HepG2 (cell line): ENCODE measurements around the gene PKLR. TPM values are rescaled to one million over a fixed set of nuclear protein-coding genes. Genes with fewer than 3 reads are reported as not detected.

ENCODE experiments used
- HIVEP1 ChIP-seq: sonication (generic); formaldehyde crosslinking; IDR thresholded peaks from 2 replicates; pipeline ENCODE4 v1.4.0; 2020; ENCODE audit warnings: mild to moderate bottlenecking, missing genetic modification reagents
- MAFF ChIP-seq: IDR thresholded peaks from 2 replicates; pipeline ENCODE4 v1.6.1; 2011; ENCODE audit warnings: low read depth, low read length, improper control_type of control experiment
- PCBP2 ChIP-seq: fragments of 200-400 bp; formaldehyde crosslinking; optimal IDR thresholded peaks from 2 replicates; pipeline ENCODE3; 2018; ENCODE audit warnings: low read length, low read depth; ENCODE audit not compliant: poor library complexity, severe bottlenecking
- RFX3 ChIP-seq: IDR thresholded peaks from 2 replicates; pipeline ENCODE4 v1.6.1; 2016; ENCODE audit warnings: missing biosample characterization, missing genetic modification reagents
- TRIM24 ChIP-seq: sonication (generic); formaldehyde crosslinking; IDR thresholded peaks from 2 replicates; pipeline ENCODE4 v1.8.0; 2022; ENCODE audit warnings: mild to moderate bottlenecking, missing genetic modification reagents
- ZIK1 ChIP-seq: sonication (generic); formaldehyde crosslinking; IDR thresholded peaks from 2 replicates; pipeline ENCODE4 v1.5.0; 2020; ENCODE audit warnings: mild to moderate bottlenecking, low read depth, missing genetic modification reagents, borderline replicate concordance
- ZNF335 ChIP-seq: sonication (generic); formaldehyde crosslinking; IDR thresholded peaks from 2 replicates; pipeline ENCODE4 v1.4.0; 2020; ENCODE audit warnings: missing genetic modification reagents
- ZNF451 ChIP-seq: sonication (generic); formaldehyde crosslinking; IDR thresholded peaks from 2 replicates; pipeline ENCODE4 v1.5.0; 2020; ENCODE audit warnings: mild to moderate bottlenecking, missing genetic modification reagents
- ZNF567 ChIP-seq: sonication (generic); formaldehyde crosslinking; IDR thresholded peaks from 2 replicates; pipeline ENCODE4 v1.8.1; 2023; ENCODE audit warnings: mild to moderate bottlenecking, missing genetic modification reagents, borderline replicate concordance
- polyA plus RNA-seq, 8 experiments: library from polyadenylated mRNA; depleted of rRNA in 3 of 8; stranded (reverse) in 7 of 8; unstranded in 1 of 8; fragments of >200 nt; fragmentation: Illumina TruSeq in 4 of 8; extraction: Trizol in 4 of 8; gene quantifications; 2 replicates each; pipeline versions ENCODE4 v1.2.1 to v1.2.3, GENCODE V29; 2011 to 2016; ENCODE audit warnings: low read depth in 4 of 8, missing spikeins in 1 of 8, mixed read lengths in 1 of 8; ENCODE audit not compliant: insufficient read depth in 1 of 8
- total RNA-seq, 5 experiments: library from RNA; depleted of rRNA; stranded (reverse); fragments of >200 nt; fragmentation: Illumina TruSeq; extraction: Trizol; gene quantifications; 2 replicates each; pipeline ENCODE4 v1.2.3, GENCODE V29; 2016; ENCODE audit warnings: low read depth in 1 of 5
- TF ChIP-seq, protein P1 (sequence below): sonication (generic); formaldehyde crosslinking; IDR thresholded peaks from 2 replicates; pipeline ENCODE4 v1.4.0; 2020; ENCODE audit warnings: missing genetic modification reagents, mild to moderate bottlenecking, borderline replicate concordance
- TF ChIP-seq, protein P2 (sequence below): sonication (generic); formaldehyde crosslinking; IDR thresholded peaks from 2 replicates; pipeline ENCODE4 v1.5.0; 2020; ENCODE audit warnings: missing genetic modification reagents
- TF ChIP-seq, protein P3 (sequence below): sonication (generic); formaldehyde crosslinking; IDR thresholded peaks from 2 replicates; pipeline ENCODE4 v1.8.1; 2022; ENCODE audit warnings: mild to moderate bottlenecking, missing genetic modification reagents
- TF ChIP-seq, protein P4 (sequence below): sonication (generic); formaldehyde crosslinking; IDR thresholded peaks from 2 replicates; pipeline ENCODE4 v1.8.1; 2023; ENCODE audit warnings: mild to moderate bottlenecking, missing genetic modification reagents
- TF ChIP-seq, protein P5 (sequence below), 2 experiments: sonication (generic) in 1 of 2; formaldehyde crosslinking in 1 of 2; IDR thresholded peaks; 2 replicates each; pipeline versions ENCODE4 v1.4.0 to v1.6.1; 2016 to 2020; ENCODE audit warnings: borderline replicate concordance in 1 of 2, low read depth in 1 of 2, mild to moderate bottlenecking in 1 of 2, missing genetic modification reagents in 1 of 2
- TF ChIP-seq, protein P6 (sequence below): IDR thresholded peaks from 2 replicates; pipeline ENCODE4 v1.6.1; 2012; ENCODE audit warnings: inconsistent platforms

The PKLR gene
- total and polyA plus RNA-seq, 2 of the 13 experiments (the other 11 are each of a cell fraction or from before 2014, with no cell fraction given): 10.3 to 29.3 TPM

DNA sequence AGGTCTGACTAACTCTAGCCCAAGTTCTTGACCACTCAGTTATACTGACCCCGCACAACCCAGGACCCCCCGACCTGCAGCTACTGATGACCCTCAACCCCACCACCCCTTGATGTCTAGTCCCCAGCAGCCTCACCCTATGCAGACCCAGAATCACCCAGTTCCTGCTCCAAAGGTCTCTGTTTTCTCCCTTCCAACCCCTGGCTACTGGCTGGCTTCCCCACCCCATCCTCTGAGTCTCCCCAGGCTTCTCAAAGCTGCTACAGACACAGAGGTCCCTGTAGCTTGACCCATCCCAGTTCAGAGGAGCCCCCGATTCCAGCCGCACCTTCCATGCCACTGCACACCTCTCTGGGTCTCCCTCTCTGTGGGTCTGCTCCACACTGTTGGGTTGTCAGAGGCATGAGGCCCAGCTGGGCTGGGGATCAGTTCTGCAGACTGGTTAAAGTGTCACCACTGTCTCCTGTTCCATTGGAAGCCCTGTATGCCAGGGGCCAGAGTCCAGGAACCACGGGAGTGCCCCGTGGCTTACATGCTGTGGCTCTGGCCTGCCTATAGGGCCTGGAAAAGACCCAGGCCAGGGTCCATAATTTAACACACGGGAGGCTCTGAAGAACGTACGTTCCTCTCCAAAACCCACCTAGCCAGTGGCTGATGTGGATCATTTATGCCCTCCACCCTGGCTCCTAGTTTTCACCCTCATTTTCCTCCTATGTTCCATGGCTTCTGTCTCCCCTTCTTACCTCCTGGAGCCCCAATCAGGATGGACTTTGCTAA is 497 bp downstream of the PKLR start (continued):
- TF ChIP-seq, protein P1, sequence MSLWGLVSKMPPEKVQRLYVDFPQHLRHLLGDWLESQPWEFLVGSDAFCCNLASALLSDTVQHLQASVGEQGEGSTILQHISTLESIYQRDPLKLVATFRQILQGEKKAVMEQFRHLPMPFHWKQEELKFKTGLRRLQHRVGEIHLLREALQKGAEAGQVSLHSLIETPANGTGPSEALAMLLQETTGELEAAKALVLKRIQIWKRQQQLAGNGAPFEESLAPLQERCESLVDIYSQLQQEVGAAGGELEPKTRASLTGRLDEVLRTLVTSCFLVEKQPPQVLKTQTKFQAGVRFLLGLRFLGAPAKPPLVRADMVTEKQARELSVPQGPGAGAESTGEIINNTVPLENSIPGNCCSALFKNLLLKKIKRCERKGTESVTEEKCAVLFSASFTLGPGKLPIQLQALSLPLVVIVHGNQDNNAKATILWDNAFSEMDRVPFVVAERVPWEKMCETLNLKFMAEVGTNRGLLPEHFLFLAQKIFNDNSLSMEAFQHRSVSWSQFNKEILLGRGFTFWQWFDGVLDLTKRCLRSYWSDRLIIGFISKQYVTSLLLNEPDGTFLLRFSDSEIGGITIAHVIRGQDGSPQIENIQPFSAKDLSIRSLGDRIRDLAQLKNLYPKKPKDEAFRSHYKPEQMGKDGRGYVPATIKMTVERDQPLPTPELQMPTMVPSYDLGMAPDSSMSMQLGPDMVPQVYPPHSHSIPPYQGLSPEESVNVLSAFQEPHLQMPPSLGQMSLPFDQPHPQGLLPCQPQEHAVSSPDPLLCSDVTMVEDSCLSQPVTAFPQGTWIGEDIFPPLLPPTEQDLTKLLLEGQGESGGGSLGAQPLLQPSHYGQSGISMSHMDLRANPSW (CRISPR knock-in tag): no peak
- TF ChIP-seq RFX3 (CRISPR knock-in tag) (no peak), TRIM24 (CRISPR knock-in tag) (no peak), ZNF451 (CRISPR knock-in tag) (peak; percentile 88; the same call in 1 of the 2 replicates), PCBP2 (no peak), ZNF335 (CRISPR knock-in tag) (no peak), MAFF (no peak), HIVEP1 (CRISPR knock-in tag) (peak; percentile 84), ZIK1 (no peak; the same call in 1 of the 2 replicates), ZNF567 (CRISPR knock-in tag) (no peak)
- TF ChIP-seq, protein P2, sequence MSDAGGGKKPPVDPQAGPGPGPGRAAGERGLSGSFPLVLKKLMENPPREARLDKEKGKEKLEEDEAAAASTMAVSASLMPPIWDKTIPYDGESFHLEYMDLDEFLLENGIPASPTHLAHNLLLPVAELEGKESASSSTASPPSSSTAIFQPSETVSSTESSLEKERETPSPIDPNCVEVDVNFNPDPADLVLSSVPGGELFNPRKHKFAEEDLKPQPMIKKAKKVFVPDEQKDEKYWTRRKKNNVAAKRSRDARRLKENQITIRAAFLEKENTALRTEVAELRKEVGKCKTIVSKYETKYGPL (CRISPR knock-in tag): no peak
- TF ChIP-seq, protein P3, sequence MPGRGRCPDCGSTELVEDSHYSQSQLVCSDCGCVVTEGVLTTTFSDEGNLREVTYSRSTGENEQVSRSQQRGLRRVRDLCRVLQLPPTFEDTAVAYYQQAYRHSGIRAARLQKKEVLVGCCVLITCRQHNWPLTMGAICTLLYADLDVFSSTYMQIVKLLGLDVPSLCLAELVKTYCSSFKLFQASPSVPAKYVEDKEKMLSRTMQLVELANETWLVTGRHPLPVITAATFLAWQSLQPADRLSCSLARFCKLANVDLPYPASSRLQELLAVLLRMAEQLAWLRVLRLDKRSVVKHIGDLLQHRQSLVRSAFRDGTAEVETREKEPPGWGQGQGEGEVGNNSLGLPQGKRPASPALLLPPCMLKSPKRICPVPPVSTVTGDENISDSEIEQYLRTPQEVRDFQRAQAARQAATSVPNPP (CRISPR knock-in tag): no peak
- TF ChIP-seq, protein P4, sequence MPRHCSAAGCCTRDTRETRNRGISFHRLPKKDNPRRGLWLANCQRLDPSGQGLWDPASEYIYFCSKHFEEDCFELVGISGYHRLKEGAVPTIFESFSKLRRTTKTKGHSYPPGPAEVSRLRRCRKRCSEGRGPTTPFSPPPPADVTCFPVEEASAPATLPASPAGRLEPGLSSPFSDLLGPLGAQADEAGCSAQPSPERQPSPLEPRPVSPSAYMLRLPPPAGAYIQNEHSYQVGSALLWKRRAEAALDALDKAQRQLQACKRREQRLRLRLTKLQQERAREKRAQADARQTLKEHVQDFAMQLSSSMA (CRISPR knock-in tag): peak; percentile 69; the same call in 1 of the 2 replicates
- TF ChIP-seq, protein P5, sequence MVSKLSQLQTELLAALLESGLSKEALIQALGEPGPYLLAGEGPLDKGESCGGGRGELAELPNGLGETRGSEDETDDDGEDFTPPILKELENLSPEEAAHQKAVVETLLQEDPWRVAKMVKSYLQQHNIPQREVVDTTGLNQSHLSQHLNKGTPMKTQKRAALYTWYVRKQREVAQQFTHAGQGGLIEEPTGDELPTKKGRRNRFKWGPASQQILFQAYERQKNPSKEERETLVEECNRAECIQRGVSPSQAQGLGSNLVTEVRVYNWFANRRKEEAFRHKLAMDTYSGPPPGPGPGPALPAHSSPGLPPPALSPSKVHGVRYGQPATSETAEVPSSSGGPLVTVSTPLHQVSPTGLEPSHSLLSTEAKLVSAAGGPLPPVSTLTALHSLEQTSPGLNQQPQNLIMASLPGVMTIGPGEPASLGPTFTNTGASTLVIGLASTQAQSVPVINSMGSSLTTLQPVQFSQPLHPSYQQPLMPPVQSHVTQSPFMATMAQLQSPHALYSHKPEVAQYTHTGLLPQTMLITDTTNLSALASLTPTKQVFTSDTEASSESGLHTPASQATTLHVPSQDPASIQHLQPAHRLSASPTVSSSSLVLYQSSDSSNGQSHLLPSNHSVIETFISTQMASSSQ (IDR thresholded peaks at IDR 0.05; ENCODE audit: low read depth): peak; percentile 83
- TF ChIP-seq, protein P5 (CRISPR knock-in tag; IDR thresholded peaks at IDR 0.05; ENCODE audit: borderline replicate concordance): peak; percentile 93
- TF ChIP-seq, protein P6, sequence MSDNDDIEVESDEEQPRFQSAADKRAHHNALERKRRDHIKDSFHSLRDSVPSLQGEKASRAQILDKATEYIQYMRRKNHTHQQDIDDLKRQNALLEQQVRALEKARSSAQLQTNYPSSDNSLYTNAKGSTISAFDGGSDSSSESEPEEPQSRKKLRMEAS: peak; percentile 92
